Urinary bladder (tissue), 4 donors: ENCODE results near the gene ARHGAP30. TPM values are rescaled to one million over a fixed set of nuclear protein-coding genes. Genes with fewer than 3 reads are reported as not detected.
"Not testable (repeated sequence)": the region's sequence is repeated elsewhere in the genome, so short reads cannot be mapped to it uniquely, and the experiment has no call there.

Experiments used
- DNase-seq: peaks from one replicate; pipeline ENCODE4 v3.0.0-alpha.2; 2015; ENCODE audit errors: extremely low spot score
- H3K27ac ChIP-seq: one replicate; pipeline ENCODE4 v1.5.1; 2013; ENCODE audit warnings: low read depth, mild to moderate bottlenecking, moderate library complexity
- H3K36me3 ChIP-seq: one replicate; pipeline ENCODE4 v1.6.1; 2013; ENCODE audit warnings: mild to moderate bottlenecking, moderate library complexity; ENCODE audit not compliant: insufficient read depth
- H3K4me1 ChIP-seq: one replicate; pipeline ENCODE4 v1.6.1; 2013; ENCODE audit warnings: mild to moderate bottlenecking, moderate library complexity; ENCODE audit not compliant: insufficient read depth
- H3K4me3 ChIP-seq: one replicate; pipeline ENCODE4 v1.5.1; 2013; ENCODE audit warnings: low read depth, low read length
- WGBS: extraction: QIAGEN DNeasy Blood & Tissue Kit; methylation state at CpG from one replicate; pipeline ENCODE4 v1.1.7; 2013; 5-methylcytosine and 5-hydroxymethylcytosine counted together
- polyA plus RNA-seq: library from polyadenylated mRNA; stranded (reverse); fragments of 200-250 nt; gene quantifications from one replicate; pipeline ENCODE4 v1.2.3, GENCODE V29; 2013
- total RNA-seq: library from RNA; depleted of rRNA; stranded (reverse); fragments of >200 nt; gene quantifications from one replicate; pipeline ENCODE4 v1.2.3, GENCODE V29; 2014
- donor health status: healthy with polysubstance abuse.
- donor health status: healthy.

Gene ARHGAP30
- total and polyA plus RNA-seq, 2 donors: 2.9 to 5.1 TPM

DNA sequence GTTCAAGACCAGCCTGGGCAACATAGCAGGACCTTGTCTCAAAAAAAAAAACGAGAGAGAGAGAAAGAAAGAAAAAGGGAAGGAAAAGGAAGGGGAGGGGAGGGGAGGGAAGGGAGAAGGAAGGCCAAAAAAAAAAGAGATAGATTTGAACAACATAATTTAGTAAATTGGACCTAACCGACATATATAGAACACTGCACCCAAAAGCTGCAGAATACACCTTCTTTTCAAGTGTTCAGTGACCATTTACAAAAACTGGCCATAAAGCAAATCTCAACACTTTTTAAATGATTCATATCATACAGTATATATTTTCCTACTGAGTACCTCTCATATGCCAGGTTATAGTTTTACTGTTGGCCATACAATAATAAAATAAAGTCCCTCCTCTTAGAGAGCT lies 37.8 kb downstream of the ARHGAP30 start:
- H3K4me3 ChIP-seq: no peak overlapping the region
- no peak overlapping the region for H3K27ac ChIP-seq
- 75% methylated on average over 2 of the region's 2 CpGs for WGBS
- no peak for DNase-seq
- no peaks in the 10 kb centered on the region for H3K36me3 ChIP-seq
- H3K4me1 ChIP-seq: no peaks in the 10 kb centered on the region

GRCh38 chr1:161029466-161029865 lies 40.2 kb downstream of the ARHGAP30 start:
- not testable (repeated sequence) for DNase-seq, H3K4me1 ChIP-seq, H3K4me3 ChIP-seq, H3K36me3 ChIP-seq, H3K27ac ChIP-seq
- WGBS: 95% methylated on average over 32 of the region's 32 CpGs

DNA sequence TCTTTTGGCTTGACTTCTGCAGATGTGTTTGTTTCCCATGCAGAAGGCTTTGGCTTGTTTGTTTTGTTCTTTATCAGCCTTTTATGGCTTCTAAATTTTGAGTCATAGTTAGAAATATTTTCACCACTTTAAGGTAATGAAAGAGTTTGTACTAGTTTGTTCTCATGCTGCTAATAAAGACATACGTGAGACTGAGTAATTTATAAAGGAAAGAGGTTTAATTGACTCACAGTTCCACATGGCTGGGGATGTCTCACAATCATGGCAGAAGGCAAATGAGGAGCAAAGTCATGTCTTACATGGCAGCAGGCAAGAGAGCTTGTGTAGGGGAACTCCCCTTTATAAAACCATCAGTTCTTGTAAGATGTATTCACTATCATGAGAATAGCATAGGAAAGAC lies 42.7 kb downstream of the ARHGAP30 start:
- not testable (repeated sequence) for H3K4me3 ChIP-seq, H3K4me1 ChIP-seq, H3K27ac ChIP-seq, DNase-seq, H3K36me3 ChIP-seq
- WGBS: 56% methylated on average over 1 of the region's 1 CpG

DNA sequence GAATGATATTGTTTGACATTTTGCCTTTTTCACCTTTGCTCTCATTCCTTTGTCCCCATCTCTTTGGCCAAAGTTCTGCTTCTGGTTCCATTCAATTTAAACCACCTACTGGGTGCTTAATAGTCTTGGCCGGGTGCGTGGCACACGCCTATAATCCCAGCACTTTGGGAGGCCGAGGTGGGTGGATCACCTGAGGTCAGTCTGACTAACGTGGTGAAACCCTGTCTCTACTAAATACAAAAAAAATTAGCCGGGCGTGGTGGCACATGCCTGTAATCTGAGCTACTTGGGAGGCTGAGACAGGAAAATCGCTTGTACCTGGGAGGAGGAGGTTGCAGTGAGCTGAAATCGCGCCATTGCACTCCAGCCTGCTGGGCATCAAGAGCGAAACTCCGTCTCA lies 47.3 kb downstream of the ARHGAP30 start:
- not testable (repeated sequence) for H3K4me1 ChIP-seq, DNase-seq, H3K36me3 ChIP-seq, H3K4me3 ChIP-seq, H3K27ac ChIP-seq
- 87% methylated on average over 12 of the region's 12 CpGs for WGBS

DNA sequence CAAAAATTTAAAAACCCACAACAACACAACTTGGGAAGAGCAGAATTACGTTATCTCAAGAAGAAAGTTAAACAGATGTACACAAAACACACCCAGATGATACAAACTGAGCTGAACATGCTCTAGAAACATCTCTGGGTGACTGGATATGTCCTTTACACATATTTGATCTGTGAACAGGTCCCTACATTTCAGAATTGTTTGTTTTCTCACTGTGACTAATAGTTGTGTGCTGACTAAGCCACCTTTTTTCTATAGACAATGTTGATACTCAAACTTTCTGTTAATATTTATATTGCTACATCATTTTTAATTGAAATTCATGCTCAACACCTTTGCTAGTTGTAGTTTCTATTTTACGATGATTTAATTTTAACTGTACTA lies 47.7 kb downstream of the ARHGAP30 start:
- H3K36me3 ChIP-seq: no peaks in the 10 kb centered on the region
- 72% methylated on average over 2 of the region's 2 CpGs for WGBS
- no peaks in the 10 kb centered on the region for H3K4me1 ChIP-seq
- H3K4me3 ChIP-seq: no peak overlapping the region
- DNase-seq: no peak
- H3K27ac ChIP-seq: peak overlapping the region; percentile 61

DNA sequence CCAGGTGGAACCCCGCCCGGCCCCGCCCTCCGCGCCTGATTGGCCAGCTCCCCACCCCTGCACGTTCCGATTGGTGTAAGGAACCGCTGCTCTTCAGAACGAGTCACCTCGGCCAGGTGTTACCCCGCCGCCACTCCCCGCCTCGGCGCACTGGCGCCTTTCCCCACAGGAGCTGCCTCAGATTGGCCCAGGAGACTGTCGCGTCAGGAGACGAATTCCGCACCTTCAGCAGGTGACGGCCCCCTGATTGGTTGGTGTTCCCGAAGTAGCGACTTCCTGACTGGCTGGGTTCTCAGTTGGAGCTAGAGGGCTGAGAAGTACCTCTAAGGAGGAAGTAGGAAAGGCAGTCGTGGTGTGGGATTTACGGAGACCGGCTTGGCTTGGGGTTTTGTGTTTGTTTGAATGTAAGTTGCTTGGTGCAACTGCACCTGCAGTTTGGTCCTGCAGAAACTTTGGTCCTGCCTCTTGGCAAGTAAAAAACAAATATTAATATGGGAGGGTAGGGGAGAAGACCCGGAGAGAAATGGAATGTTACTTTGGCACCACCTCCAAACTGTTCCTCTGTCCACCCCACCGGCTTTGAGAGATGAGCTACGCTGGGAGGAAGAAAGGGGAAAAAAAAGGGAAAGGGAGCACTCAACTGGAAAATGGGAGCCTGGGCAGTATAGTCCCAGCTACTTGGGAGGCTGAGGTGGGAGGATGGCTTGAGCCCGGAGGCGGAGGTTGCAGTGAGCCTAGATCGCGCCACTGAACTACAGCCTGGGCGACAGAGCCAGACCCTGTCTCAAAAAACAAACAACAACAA lies 48.3 kb downstream of the ARHGAP30 start:
- Histone ChIP-seq H3K36me3 (no peaks in the 10 kb centered on the region), H3K4me1 (no peaks in the 10 kb centered on the region), H3K4me3 (peak overlapping the region; percentile 39), H3K27ac (peak overlapping the region; percentile 61)
- WGBS: 14% methylated on average over 34 of the region's 34 CpGs
- DNase-seq: peak; percentile 83

- H3K27ac ChIP-seq: peak within 1 kb of the TSS; percentile 65
- H3K4me1 ChIP-seq: no peaks in the 10 kb centered on the region
- DNase-seq: no peak
- peak within 1 kb of the TSS; percentile 39 for H3K4me3 ChIP-seq
- 1% methylated on average over 36 of the region's 36 CpGs for WGBS
- H3K36me3 ChIP-seq: no peaks in the 10 kb centered on the region
Measured at GRCh38 chr1:161020509-161021164, 49.1 kb downstream of the ARHGAP30 start, which contains the start of gene F11R. TSS of gene F11R (minus strand) at chr1:161021152. CDS start at chr1:161021073, 79 bp downstream.

- no peaks in the 10 kb centered on the region for H3K36me3 ChIP-seq
- H3K4me1 ChIP-seq: no peaks in the 10 kb centered on the region
- peak; percentile 56 for DNase-seq
- 22% methylated on average over 10 of the region's 10 CpGs for WGBS
- peak overlapping the region; percentile 39 for H3K4me3 ChIP-seq
- peak overlapping the region; percentile 65 for H3K27ac ChIP-seq
Measured at GRCh38 chr1:161019751-161020495, 49.8 kb downstream of the ARHGAP30 start.

- DNase-seq, H3K27ac ChIP-seq, H3K36me3 ChIP-seq, H3K4me1 ChIP-seq, H3K4me3 ChIP-seq: not testable (repeated sequence)
- WGBS: 84% methylated on average over 15 of the region's 15 CpGs
Measured at GRCh38 chr1:161019111-161019660, 50.5 kb downstream of the ARHGAP30 start.

GRCh38 chr1:161018631-161018930 lies 51.1 kb downstream of the ARHGAP30 start:
- H3K36me3 ChIP-seq: no peaks in the 10 kb centered on the region
- WGBS: 92% methylated on average over 1 of the region's 1 CpG
- no peaks in the 10 kb centered on the region for H3K4me1 ChIP-seq
- DNase-seq: no peak
- no peak overlapping the region for H3K4me3 ChIP-seq
- H3K27ac ChIP-seq: no peak overlapping the region

DNA sequence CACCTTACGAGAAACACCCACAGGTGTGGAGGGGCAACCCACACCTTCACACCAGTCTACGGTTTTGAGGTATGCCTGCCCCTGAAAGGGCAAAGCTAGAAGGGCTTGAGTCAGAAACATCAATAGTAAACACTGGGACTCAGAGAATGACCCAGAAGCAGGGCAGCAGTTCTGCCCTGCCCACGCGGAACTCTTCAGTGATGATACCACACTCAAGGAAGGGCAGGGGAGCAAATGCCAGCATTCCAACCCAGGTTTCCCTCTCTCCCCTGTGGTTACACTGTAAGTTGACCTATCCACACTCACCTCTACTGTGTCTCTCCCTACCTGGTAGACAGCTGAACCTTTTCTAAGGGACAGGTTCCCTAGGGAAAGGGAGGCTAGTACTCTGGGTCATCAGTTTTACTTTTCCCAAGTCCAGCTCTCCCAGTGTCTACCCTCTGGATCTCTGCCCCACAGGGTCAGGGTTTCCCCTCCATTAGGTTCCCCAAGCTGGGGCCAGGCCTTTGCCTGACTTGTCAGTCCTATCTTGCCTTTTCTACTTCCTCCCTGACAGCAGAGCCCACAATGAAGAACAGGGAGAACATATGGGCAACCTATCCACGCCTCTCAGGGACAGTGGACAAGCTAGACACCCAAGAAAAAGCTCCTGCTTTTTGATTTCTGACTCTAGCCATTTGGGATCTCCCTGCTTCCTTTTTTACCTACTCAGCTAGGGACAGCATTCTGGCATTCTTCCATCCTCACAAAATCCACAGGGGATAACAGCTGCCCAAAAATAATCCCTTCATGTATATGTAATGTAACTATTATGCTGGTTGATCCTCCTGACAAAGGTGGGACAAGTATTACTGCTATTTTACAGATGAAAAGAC lies 51.7 kb downstream of the ARHGAP30 start:
- H3K4me1 ChIP-seq: no peaks in the 10 kb centered on the region
- H3K36me3 ChIP-seq: no peaks in the 10 kb centered on the region
- no peak overlapping the region for H3K27ac ChIP-seq
- no peak for DNase-seq
- H3K4me3 ChIP-seq: no peak overlapping the region
- 83% methylated on average over 5 of the region's 5 CpGs for WGBS

GRCh38 chr1:161017181-161017580 lies 52.5 kb downstream of the ARHGAP30 start:
- H3K36me3 ChIP-seq, H3K4me3 ChIP-seq, H3K4me1 ChIP-seq, DNase-seq: not testable (repeated sequence)
- WGBS: 63% methylated on average over 6 of the region's 7 CpGs
- H3K27ac ChIP-seq: peak overlapping the region; percentile 33

GRCh38 chr1:161016683-161017082 lies 53.0 kb downstream of the ARHGAP30 start:
- H3K27ac ChIP-seq, DNase-seq, H3K36me3 ChIP-seq, H3K4me3 ChIP-seq, H3K4me1 ChIP-seq: not testable (repeated sequence)
- WGBS: 52% methylated on average over 1 of the region's 1 CpG
